GM21528 (cell line): Measurements from ENCODE around the gene FARS2.
"Not testable (repeated sequence)": the region's sequence is repeated elsewhere in the genome, so short reads cannot be mapped to it uniquely, and the experiment has no call there.

Experiments used
- ATAC-seq: cut with Tn5 transposase; IDR thresholded peaks from one replicate; pipeline ENCODE4 v1.9.1; 2021; ENCODE audit warnings: mild to moderate bottlenecking, moderate library complexity; ENCODE audit not compliant: unreplicated experiment, low FRiP score

Gene FARS2

GRCh38 chr6:5562277-5562676 lies 301.0 kb downstream of the FARS2 start:
- no peak for ATAC-seq

- no peak for ATAC-seq
Measured at GRCh38 chr6:5563086-5563485, 301.8 kb downstream of the FARS2 start.

GRCh38 chr6:5564746-5565145 lies 303.4 kb downstream of the FARS2 start:
- not testable (repeated sequence) for ATAC-seq

- ATAC-seq: no peak
Measured at GRCh38 chr6:5565971-5566370, 304.7 kb downstream of the FARS2 start.

GRCh38 chr6:5566718-5567117 lies 305.4 kb downstream of the FARS2 start:
- ATAC-seq: no peak

- no peak for ATAC-seq
Measured at GRCh38 chr6:5567352-5567751, 306.0 kb downstream of the FARS2 start.

GRCh38 chr6:5567890-5568289 lies 306.6 kb downstream of the FARS2 start:
- ATAC-seq: no peak

GRCh38 chr6:5569491-5569890 lies 308.2 kb downstream of the FARS2 start:
- ATAC-seq: no peak

GRCh38 chr6:5570641-5571040 lies 309.3 kb downstream of the FARS2 start:
- no peak for ATAC-seq

- ATAC-seq: no peak
Measured at GRCh38 chr6:5580736-5581581, 319.6 kb downstream of the FARS2 start.

- no peak for ATAC-seq
Measured at GRCh38 chr6:5582762-5583161, 321.4 kb downstream of the FARS2 start.

GRCh38 chr6:5583528-5583927 lies 322.2 kb downstream of the FARS2 start:
- ATAC-seq: no peak

- no peak for ATAC-seq
Measured at GRCh38 chr6:5584078-5584482, 322.8 kb downstream of the FARS2 start.

- no peak for ATAC-seq
Measured at GRCh38 chr6:5587648-5588047, 326.3 kb downstream of the FARS2 start.

- ATAC-seq: no peak
Measured at GRCh38 chr6:5589422-5590141, 328.3 kb downstream of the FARS2 start.

GRCh38 chr6:5590187-5590586 lies 328.9 kb downstream of the FARS2 start:
- no peak for ATAC-seq

- ATAC-seq: no peak
Measured at GRCh38 chr6:5592886-5593519, 331.7 kb downstream of the FARS2 start.

- no peak for ATAC-seq
Measured at GRCh38 chr6:5595184-5595583, 333.9 kb downstream of the FARS2 start.

GRCh38 chr6:5597413-5597812 lies 336.1 kb downstream of the FARS2 start:
- no peak for ATAC-seq

GRCh38 chr6:5598123-5598522 lies 336.8 kb downstream of the FARS2 start:
- no peak for ATAC-seq

- no peak for ATAC-seq
Measured at GRCh38 chr6:5599127-5599526, 337.8 kb downstream of the FARS2 start.
